SK-N-SH (cell line): ENCODE results near the gene SAA1. TPM values are rescaled to one million over a fixed set of nuclear protein-coding genes. Genes with fewer than 3 reads are reported as not detected.

Experiments used
- CTCF ChIA-PET: fragments of 300-600, 350-600 bp; formaldehyde crosslinking; extraction: SDS; loops from one replicate; lab custom pipeline; 2021; lab: Yijun Ruan, JAX
- POLR2A ChIA-PET: fragments of 350-600 bp; sonication (Branson Sonifier 250); formaldehyde crosslinking; extraction: SDS; loops from one replicate; lab custom pipeline; 2020; ENCODE audit warnings: antibody characterized with exemption, inconsistent platforms; lab: Yijun Ruan, JAX
- DNase-seq: peaks from one replicate; pipeline ENCODE4 v3.0.0; 2012
- H2AFZ ChIP-seq: fragments of 200-600 bp; sonication (generic); 2 replicates; pipeline ENCODE4 v1.8.1; 2016; ENCODE audit warnings: antibody characterized with exemption, mild to moderate bottlenecking, low read depth
- H3F3A ChIP-seq: fragments of 200-600 bp; sonication (generic); replicated peaks from 2 replicates; pipeline ENCODE3; 2016; ENCODE audit warnings: antibody characterized with exemption, mild to moderate bottlenecking; ENCODE audit not compliant: insufficient read depth
- H3K27ac ChIP-seq, 2 experiments: fragments of 200-500 bp in 1 of 2; fragments of 200-600 bp in 1 of 2; sonication (Bioruptor generic) in 1 of 2; sonication (generic), shearing (Covaris generic) in 1 of 2; 2 replicates each; pipeline versions ENCODE4 v1.5.1 to v1.6.1; 2014 to 2016; ENCODE audit warnings: low read depth in 2 of 2, inconsistent platforms in 1 of 2, low read length in 1 of 2, mild to moderate bottlenecking in 1 of 2, mixed read lengths in 1 of 2
- H3K27me3 ChIP-seq: fragments of 200-600 bp; sonication (generic), shearing (Covaris generic); 2 replicates; pipeline ENCODE4 v1.6.1; 2016; ENCODE audit warnings: mixed run types; ENCODE audit not compliant: insufficient read depth
- H3K36me3 ChIP-seq, 2 experiments: fragments of 200-500 bp in 1 of 2; fragments of 200-600 bp in 1 of 2; sonication (Bioruptor generic) in 1 of 2; sonication (generic) in 1 of 2; replicated peaks in 1 of 2; 2 replicates each; pipeline versions ENCODE3 to v1.5.1; 2014 to 2016; ENCODE audit warnings: low read length in 1 of 2, mild to moderate bottlenecking in 1 of 2; ENCODE audit not compliant: insufficient read depth in 2 of 2, control insufficient read depth in 1 of 2
- H3K4me1 ChIP-seq, 2 experiments: fragments of 200-500 bp in 1 of 2; fragments of 200-600 bp in 1 of 2; sonication (Bioruptor generic) in 1 of 2; sonication (generic), shearing (Covaris generic) in 1 of 2; 2 replicates each; pipeline versions ENCODE4 v1.5.1 to v1.6.1; 2014 to 2016; ENCODE audit warnings: low read depth in 1 of 2, low read length in 1 of 2, mixed run types in 1 of 2; ENCODE audit not compliant: insufficient read depth in 2 of 2, control insufficient read depth in 1 of 2
- H3K4me2 ChIP-seq: fragments of 200-600 bp; sonication (generic), shearing (Covaris generic); 2 replicates; pipeline ENCODE4 v1.6.1; 2017; ENCODE audit warnings: mixed run types
- H3K4me3 ChIP-seq, 2 experiments: fragments of 200-500 bp in 1 of 2; fragments of 200-600 bp in 1 of 2; sonication (Bioruptor generic) in 1 of 2; sonication (generic), shearing (Covaris generic) in 1 of 2; 2 replicates each; pipeline versions ENCODE4 v1.5.1 to v1.8.1; 2014 to 2016; ENCODE audit warnings: low read depth in 2 of 2, inconsistent platforms in 1 of 2, low read length in 1 of 2, mild to moderate bottlenecking in 1 of 2, mixed read lengths in 1 of 2, moderate library complexity in 1 of 2
- H3K79me2 ChIP-seq: fragments of 200-600 bp; sonication (generic); 2 replicates; pipeline ENCODE4 v1.8.1; 2017; ENCODE audit warnings: mild to moderate bottlenecking; ENCODE audit not compliant: insufficient read depth
- H3K9ac ChIP-seq: fragments of 200-600 bp; sonication (generic); 2 replicates; pipeline ENCODE4 v1.6.1; 2017; ENCODE audit warnings: mixed run types
- H3K9me2 ChIP-seq: fragments of 200-600 bp; sonication (generic); 2 replicates; pipeline ENCODE4 v1.6.1; 2017; ENCODE audit warnings: mixed run types
- H3K9me3 ChIP-seq: fragments of 200-600 bp; sonication (generic); 2 replicates; pipeline ENCODE4 v1.6.1; 2017; ENCODE audit warnings: mixed run types, mild to moderate bottlenecking, moderate library complexity
- H4K20me1 ChIP-seq: fragments of 200-600 bp; sonication (generic); 2 replicates; pipeline ENCODE4 v1.6.1; 2017; ENCODE audit warnings: mild to moderate bottlenecking, mixed run types; ENCODE audit not compliant: insufficient read depth
- CHD2 ChIP-seq: fragments of 150-350 bp; IDR thresholded peaks from 2 replicates; pipeline ENCODE4 v1.6.1; 2018; ENCODE audit warnings: low read length; ENCODE audit not compliant: partially characterized antibody
- ELF1 ChIP-seq: IDR thresholded peaks from 2 replicates; pipeline ENCODE4 v1.4.0; 2012
- EP300 ChIP-seq, 2 experiments: IDR thresholded peaks; 2 replicates each; pipeline versions ENCODE4 v1.4.0 to v1.6.1; 2012; ENCODE audit warnings: borderline replicate concordance in 1 of 2, low read depth in 1 of 2, low read length in 1 of 2
- FOSL2 ChIP-seq: IDR thresholded peaks from 2 replicates; pipeline ENCODE4 v1.4.0; 2012; ENCODE audit warnings: low read depth, mild to moderate bottlenecking, moderate library complexity, borderline replicate concordance
- IRF3 ChIP-seq: fragments of 150-350 bp; IDR thresholded peaks from 2 replicates; pipeline ENCODE4 v1.6.1; 2016; ENCODE audit warnings: mild to moderate bottlenecking, low read depth, low read length
- MAX ChIP-seq: IDR thresholded peaks from 2 replicates; pipeline ENCODE4 v1.4.0; 2012; ENCODE audit warnings: low read depth
- MEF2A ChIP-seq: IDR thresholded peaks from 2 replicates; pipeline ENCODE4 v1.4.0; 2012; ENCODE audit warnings: low read depth, borderline replicate concordance
- MXI1 ChIP-seq: IDR thresholded peaks from 2 replicates; pipeline ENCODE4 v1.6.1; 2012; ENCODE audit warnings: mild to moderate bottlenecking, low read depth, low read length, improper control_type of control experiment
- NRF1 ChIP-seq: IDR thresholded peaks from 2 replicates; pipeline ENCODE4 v1.6.1; 2012; ENCODE audit warnings: low read depth, mild to moderate bottlenecking, low read length
- RXRA ChIP-seq: IDR thresholded peaks from 2 replicates; pipeline ENCODE4 v1.4.0; 2012; ENCODE audit warnings: low read depth, mild to moderate bottlenecking, borderline replicate concordance
- SMC3 ChIP-seq: IDR thresholded peaks from 2 replicates; pipeline ENCODE4 v1.6.1; 2012; ENCODE audit warnings: low read depth, low read length, improper control_type of control experiment
- YY1 ChIP-seq: IDR thresholded peaks from 2 replicates; pipeline ENCODE4 v1.4.0; 2012; ENCODE audit warnings: low read depth, mild to moderate bottlenecking
- WGBS: methylation state at CpG from one replicate; pipeline ENCODE4 v1.1.6; 2017; ENCODE audit warnings: low lambda C conversion rate; 5-methylcytosine and 5-hydroxymethylcytosine counted together
- polyA plus RNA-seq, 3 experiments: library from polyadenylated mRNA; depleted of rRNA; stranded (reverse); fragments of >200 nt; gene quantifications; 2 replicates each; pipeline ENCODE4 v1.2.3, GENCODE V29; 2012
- TF ChIP-seq, protein P1 (sequence below): IDR thresholded peaks from 2 replicates; pipeline ENCODE4 v1.4.0; 2012; ENCODE audit warnings: low read depth, borderline replicate concordance
- TF ChIP-seq, protein P2 (sequence below): IDR thresholded peaks from 2 replicates; pipeline ENCODE4; 2012
- TF ChIP-seq, protein P3 (sequence below): fragments of 150-350 bp; IDR thresholded peaks from 2 replicates; pipeline ENCODE4 v1.6.1; 2017; ENCODE audit warnings: antibody characterized with exemption, low read length, low read depth, borderline replicate concordance
- TF ChIP-seq, protein P4 (sequence below): IDR thresholded peaks from 2 replicates; pipeline ENCODE4 v1.6.1; 2012; ENCODE audit warnings: mild to moderate bottlenecking, low read depth, low read length, moderate library complexity

The SAA1 gene
- polyA plus RNA-seq, 1 of the 3 experiments (the other 2 are of a cell fraction): not detected

GRCh38 chr11:18285841-18286240 lies 19.8 kb downstream of the SAA1 start:
- Histone ChIP-seq H3K4me1 (no peaks in the 10 kb centered on the region), H3K27me3 (no peaks in the 10 kb centered on the region), H3K4me3 (no peak overlapping the region), H3K79me2 (no peaks in the 10 kb centered on the region), H2AFZ (no peak overlapping the region), H3K9me2 (no peaks in the 10 kb centered on the region), H3K27ac (no peak overlapping the region), H4K20me1 (no peaks in the 10 kb centered on the region), H3K9ac (no peak overlapping the region), H3K4me2 (no peak overlapping the region), H3K9me3 (no peaks in the 10 kb centered on the region), H3F3A (peaks cover 3% of the 10 kb centered on the region), H3K36me3 (peaks cover 57 to 72% of the 10 kb centered on the region in 2 experiments)
- POLR2A ChIA-PET: no interaction called here
- CTCF ChIA-PET: interaction anchor here (1.2 to 2.8 kb wide), 4 partner anchors 11 to 171 kb away, joined by 3 to 10 read pairs (median 3); no protein-coding TSS in a partner anchor
- TF ChIP-seq, protein P1, sequence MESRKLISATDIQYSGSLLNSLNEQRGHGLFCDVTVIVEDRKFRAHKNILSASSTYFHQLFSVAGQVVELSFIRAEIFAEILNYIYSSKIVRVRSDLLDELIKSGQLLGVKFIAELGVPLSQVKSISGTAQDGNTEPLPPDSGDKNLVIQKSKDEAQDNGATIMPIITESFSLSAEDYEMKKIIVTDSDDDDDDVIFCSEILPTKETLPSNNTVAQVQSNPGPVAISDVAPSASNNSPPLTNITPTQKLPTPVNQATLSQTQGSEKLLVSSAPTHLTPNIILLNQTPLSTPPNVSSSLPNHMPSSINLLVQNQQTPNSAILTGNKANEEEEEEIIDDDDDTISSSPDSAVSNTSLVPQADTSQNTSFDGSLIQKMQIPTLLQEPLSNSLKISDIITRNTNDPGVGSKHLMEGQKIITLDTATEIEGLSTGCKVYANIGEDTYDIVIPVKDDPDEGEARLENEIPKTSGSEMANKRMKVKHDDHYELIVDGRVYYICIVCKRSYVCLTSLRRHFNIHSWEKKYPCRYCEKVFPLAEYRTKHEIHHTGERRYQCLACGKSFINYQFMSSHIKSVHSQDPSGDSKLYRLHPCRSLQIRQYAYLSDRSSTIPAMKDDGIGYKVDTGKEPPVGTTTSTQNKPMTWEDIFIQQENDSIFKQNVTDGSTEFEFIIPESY: no peak
- TF ChIP-seq MAX: no peak
- TF ChIP-seq YY1: no peak
- no peak for TF ChIP-seq IRF3
- TF ChIP-seq SMC3: no peak
- no peak for TF ChIP-seq MEF2A
- TF ChIP-seq ELF1: no peak
- TF ChIP-seq CHD2: no peak
- TF ChIP-seq EP300 (IDR thresholded peaks at IDR 0.05; ENCODE audit: borderline replicate concordance in 1 of 2, low read depth in 1 of 2, low read length in 1 of 2): no peak
- TF ChIP-seq, protein P2, sequence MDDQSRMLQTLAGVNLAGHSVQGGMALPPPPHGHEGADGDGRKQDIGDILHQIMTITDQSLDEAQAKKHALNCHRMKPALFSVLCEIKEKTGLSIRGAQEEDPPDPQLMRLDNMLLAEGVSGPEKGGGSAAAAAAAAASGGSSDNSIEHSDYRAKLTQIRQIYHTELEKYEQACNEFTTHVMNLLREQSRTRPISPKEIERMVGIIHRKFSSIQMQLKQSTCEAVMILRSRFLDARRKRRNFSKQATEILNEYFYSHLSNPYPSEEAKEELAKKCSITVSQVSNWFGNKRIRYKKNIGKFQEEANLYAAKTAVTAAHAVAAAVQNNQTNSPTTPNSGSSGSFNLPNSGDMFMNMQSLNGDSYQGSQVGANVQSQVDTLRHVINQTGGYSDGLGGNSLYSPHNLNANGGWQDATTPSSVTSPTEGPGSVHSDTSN: no peak
- TF ChIP-seq FOSL2: no peak
- TF ChIP-seq, protein P3, sequence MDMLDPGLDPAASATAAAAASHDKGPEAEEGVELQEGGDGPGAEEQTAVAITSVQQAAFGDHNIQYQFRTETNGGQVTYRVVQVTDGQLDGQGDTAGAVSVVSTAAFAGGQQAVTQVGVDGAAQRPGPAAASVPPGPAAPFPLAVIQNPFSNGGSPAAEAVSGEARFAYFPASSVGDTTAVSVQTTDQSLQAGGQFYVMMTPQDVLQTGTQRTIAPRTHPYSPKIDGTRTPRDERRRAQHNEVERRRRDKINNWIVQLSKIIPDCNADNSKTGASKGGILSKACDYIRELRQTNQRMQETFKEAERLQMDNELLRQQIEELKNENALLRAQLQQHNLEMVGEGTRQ: no peak
- no peak for TF ChIP-seq MXI1
- no peak for TF ChIP-seq NRF1
- TF ChIP-seq, protein P4, sequence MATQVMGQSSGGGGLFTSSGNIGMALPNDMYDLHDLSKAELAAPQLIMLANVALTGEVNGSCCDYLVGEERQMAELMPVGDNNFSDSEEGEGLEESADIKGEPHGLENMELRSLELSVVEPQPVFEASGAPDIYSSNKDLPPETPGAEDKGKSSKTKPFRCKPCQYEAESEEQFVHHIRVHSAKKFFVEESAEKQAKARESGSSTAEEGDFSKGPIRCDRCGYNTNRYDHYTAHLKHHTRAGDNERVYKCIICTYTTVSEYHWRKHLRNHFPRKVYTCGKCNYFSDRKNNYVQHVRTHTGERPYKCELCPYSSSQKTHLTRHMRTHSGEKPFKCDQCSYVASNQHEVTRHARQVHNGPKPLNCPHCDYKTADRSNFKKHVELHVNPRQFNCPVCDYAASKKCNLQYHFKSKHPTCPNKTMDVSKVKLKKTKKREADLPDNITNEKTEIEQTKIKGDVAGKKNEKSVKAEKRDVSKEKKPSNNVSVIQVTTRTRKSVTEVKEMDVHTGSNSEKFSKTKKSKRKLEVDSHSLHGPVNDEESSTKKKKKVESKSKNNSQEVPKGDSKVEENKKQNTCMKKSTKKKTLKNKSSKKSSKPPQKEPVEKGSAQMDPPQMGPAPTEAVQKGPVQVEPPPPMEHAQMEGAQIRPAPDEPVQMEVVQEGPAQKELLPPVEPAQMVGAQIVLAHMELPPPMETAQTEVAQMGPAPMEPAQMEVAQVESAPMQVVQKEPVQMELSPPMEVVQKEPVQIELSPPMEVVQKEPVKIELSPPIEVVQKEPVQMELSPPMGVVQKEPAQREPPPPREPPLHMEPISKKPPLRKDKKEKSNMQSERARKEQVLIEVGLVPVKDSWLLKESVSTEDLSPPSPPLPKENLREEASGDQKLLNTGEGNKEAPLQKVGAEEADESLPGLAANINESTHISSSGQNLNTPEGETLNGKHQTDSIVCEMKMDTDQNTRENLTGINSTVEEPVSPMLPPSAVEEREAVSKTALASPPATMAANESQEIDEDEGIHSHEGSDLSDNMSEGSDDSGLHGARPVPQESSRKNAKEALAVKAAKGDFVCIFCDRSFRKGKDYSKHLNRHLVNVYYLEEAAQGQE: no peak
- TF ChIP-seq RXRA: no peak
- DNase-seq: no peak
- 89% methylated on average over 1 of the region's 1 CpG for WGBS
